ENCODE results near the gene SGO2. TPM values are rescaled to one million over a fixed set of nuclear protein-coding genes. Genes with fewer than 3 reads are reported as not detected.

The SGO2 gene
- total and polyA plus RNA-seq, 2 of the 13 experiments (the other 11 are each of a cell fraction or from before 2014, with no cell fraction given), result 5.1 to 16.2 TPM

DNA sequence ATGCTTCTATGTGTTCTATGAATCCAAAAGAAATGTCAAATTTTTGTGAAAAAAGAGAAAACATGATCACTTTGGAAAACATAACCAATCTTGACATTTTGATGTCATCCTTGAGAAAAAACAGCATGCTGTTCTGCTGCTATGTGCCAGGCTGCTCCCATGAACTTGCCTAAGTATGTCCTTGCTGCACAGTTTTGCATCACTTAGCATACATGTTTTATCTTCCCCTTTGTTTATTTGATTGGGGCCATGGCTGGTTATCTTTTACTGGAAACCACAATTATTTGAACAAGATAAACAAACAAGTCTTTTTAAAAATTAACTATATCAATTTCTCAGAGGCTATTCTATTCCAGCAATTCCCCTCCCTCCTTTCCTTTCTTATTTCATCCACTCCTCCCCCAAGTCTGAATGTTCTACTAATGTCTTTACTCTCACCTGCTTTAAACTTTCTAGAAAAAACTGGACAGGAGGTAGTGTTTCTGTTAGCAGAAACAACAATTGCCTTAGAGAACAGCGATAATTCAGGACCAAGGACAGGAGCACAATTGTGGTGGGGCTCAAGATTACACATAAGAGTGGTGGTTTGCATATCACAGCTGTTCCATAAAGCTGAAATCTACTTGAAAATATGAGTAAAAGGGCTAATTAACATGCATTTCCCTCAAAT is 66.5 kb downstream of the SGO2 start (continued):
- no peak for TF ChIP-seq ZBTB1 (CRISPR knock-in tag; IDR thresholded peaks at IDR 0.05; ENCODE audit: borderline replicate concordance)
- no peak for TF ChIP-seq POLR2AphosphoS2 (IDR thresholded peaks at IDR 0.05; ENCODE audit: low read depth, low read length)
- TF ChIP-seq SIN3A (IDR thresholded peaks at IDR 0.05; ENCODE audit: borderline replicate concordance, low read depth, low read length), result no peak
- TF ChIP-seq ZNF629 (CRISPR knock-in tag; conservative IDR thresholded peaks at IDR 0.05), result no peak
- no peak for TF ChIP-seq ZNF570 (CRISPR knock-in tag; IDR thresholded peaks at IDR 0.05; ENCODE audit: borderline replicate concordance)
- TF ChIP-seq, protein P1, sequence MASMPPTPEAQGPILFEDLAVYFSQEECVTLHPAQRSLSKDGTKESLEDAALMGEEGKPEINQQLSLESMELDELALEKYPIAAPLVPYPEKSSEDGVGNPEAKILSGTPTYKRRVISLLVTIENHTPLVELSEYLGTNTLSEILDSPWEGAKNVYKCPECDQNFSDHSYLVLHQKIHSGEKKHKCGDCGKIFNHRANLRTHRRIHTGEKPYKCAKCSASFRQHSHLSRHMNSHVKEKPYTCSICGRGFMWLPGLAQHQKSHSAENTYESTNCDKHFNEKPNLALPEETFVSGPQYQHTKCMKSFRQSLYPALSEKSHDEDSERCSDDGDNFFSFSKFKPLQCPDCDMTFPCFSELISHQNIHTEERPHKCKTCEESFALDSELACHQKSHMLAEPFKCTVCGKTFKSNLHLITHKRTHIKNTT (CRISPR knock-in tag; IDR thresholded peaks at IDR 0.05), result no peak
- TF ChIP-seq ZNF530 (CRISPR knock-in tag; IDR thresholded peaks at IDR 0.05; ENCODE audit: low read depth), result no peak
- TF ChIP-seq, protein P2, sequence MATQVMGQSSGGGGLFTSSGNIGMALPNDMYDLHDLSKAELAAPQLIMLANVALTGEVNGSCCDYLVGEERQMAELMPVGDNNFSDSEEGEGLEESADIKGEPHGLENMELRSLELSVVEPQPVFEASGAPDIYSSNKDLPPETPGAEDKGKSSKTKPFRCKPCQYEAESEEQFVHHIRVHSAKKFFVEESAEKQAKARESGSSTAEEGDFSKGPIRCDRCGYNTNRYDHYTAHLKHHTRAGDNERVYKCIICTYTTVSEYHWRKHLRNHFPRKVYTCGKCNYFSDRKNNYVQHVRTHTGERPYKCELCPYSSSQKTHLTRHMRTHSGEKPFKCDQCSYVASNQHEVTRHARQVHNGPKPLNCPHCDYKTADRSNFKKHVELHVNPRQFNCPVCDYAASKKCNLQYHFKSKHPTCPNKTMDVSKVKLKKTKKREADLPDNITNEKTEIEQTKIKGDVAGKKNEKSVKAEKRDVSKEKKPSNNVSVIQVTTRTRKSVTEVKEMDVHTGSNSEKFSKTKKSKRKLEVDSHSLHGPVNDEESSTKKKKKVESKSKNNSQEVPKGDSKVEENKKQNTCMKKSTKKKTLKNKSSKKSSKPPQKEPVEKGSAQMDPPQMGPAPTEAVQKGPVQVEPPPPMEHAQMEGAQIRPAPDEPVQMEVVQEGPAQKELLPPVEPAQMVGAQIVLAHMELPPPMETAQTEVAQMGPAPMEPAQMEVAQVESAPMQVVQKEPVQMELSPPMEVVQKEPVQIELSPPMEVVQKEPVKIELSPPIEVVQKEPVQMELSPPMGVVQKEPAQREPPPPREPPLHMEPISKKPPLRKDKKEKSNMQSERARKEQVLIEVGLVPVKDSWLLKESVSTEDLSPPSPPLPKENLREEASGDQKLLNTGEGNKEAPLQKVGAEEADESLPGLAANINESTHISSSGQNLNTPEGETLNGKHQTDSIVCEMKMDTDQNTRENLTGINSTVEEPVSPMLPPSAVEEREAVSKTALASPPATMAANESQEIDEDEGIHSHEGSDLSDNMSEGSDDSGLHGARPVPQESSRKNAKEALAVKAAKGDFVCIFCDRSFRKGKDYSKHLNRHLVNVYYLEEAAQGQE (IDR thresholded peaks at IDR 0.05; ENCODE audit: borderline replicate concordance in 1 of 2, low read depth in 1 of 2, low read length in 2 of 2), result peak; percentile 63 to 96
- no peak for TF ChIP-seq ZNF749 (CRISPR knock-in tag; IDR thresholded peaks at IDR 0.05; ENCODE audit: borderline replicate concordance)
- no peak for TF ChIP-seq ZNF138 (CRISPR knock-in tag; IDR thresholded peaks at IDR 0.05; ENCODE audit: low read depth)
- TF ChIP-seq ATF7 (IDR thresholded peaks at IDR 0.05), result no peak
- TF ChIP-seq ATF7 (CRISPR knock-in tag; IDR thresholded peaks at IDR 0.05), result no peak
- no peak for TF ChIP-seq ZBTB42 (CRISPR knock-in tag; IDR thresholded peaks at IDR 0.05)
- no peak for TF ChIP-seq REL (CRISPR knock-in tag; conservative IDR thresholded peaks at IDR 0.05)
- no peak for TF ChIP-seq FOSL2 (CRISPR knock-in tag; IDR thresholded peaks at IDR 0.05)
- TF ChIP-seq NKX3-1 (CRISPR knock-in tag; IDR thresholded peaks at IDR 0.05), result no peak
- no peak for TF ChIP-seq NR2F2 (IDR thresholded peaks at IDR 0.05; ENCODE audit: borderline replicate concordance, low read depth)
- no peak for TF ChIP-seq FOXP1 (IDR thresholded peaks at IDR 0.05)
- peak; percentile 28; the same call in 1 of the 2 replicates for TF ChIP-seq FOXP1 (CRISPR knock-in tag; IDR thresholded peaks at IDR 0.05)
- no peak for TF ChIP-seq ZNF317 (CRISPR knock-in tag; IDR thresholded peaks at IDR 0.05)
- TF ChIP-seq, protein P3, sequence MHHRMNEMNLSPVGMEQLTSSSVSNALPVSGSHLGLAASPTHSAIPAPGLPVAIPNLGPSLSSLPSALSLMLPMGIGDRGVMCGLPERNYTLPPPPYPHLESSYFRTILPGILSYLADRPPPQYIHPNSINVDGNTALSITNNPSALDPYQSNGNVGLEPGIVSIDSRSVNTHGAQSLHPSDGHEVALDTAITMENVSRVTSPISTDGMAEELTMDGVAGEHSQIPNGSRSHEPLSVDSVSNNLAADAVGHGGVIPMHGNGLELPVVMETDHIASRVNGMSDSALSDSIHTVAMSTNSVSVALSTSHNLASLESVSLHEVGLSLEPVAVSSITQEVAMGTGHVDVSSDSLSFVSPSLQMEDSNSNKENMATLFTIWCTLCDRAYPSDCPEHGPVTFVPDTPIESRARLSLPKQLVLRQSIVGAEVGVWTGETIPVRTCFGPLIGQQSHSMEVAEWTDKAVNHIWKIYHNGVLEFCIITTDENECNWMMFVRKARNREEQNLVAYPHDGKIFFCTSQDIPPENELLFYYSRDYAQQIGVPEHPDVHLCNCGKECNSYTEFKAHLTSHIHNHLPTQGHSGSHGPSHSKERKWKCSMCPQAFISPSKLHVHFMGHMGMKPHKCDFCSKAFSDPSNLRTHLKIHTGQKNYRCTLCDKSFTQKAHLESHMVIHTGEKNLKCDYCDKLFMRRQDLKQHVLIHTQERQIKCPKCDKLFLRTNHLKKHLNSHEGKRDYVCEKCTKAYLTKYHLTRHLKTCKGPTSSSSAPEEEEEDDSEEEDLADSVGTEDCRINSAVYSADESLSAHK (CRISPR knock-in tag; IDR thresholded peaks at IDR 0.05; ENCODE audit: borderline replicate concordance), result no peak
- no peak for TF ChIP-seq AHR (CRISPR knock-in tag; IDR thresholded peaks at IDR 0.05)
- no peak for TF ChIP-seq ERF (CRISPR knock-in tag; IDR thresholded peaks at IDR 0.05)
- peak; percentile 26; the same call in 1 of the 2 replicates for TF ChIP-seq SOX5 (CRISPR knock-in tag; IDR thresholded peaks at IDR 0.05; ENCODE audit: borderline replicate concordance)
- TF ChIP-seq GATAD2A (CRISPR knock-in tag; IDR thresholded peaks at IDR 0.05), result peak; percentile 45

Measured in HepG2 (cell line).